A204.1 (cell line): Measurements from ENCODE around the gene ATP11B.

Experiments
- FAIRE-seq: peaks from 2 replicates; lab custom pipeline; 2012; peaks lifted over from hg19 to GRCh38; lab: Jason Lieb, UNC

The ATP11B gene

DNA sequence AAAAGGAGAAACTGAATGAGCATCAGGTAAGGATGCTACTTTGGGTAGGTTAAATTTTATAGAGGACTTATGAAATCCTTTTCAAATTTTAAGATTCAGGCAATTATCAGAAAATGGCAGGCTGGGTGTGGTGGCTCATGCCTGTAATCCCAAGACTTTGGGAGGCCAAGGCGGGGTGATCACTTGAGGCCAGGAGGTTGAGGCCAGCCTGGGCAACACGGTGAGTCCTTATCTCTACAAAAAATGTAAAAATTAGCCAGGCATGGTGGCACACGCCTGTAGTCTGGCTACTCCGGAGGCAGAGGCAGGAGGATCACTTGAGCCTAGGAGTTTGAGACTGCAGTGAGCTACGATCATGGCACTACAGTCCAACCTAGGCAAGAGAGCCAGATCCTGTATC is 163.9 kb downstream of the ATP11B start:
- FAIRE-seq, result no peak

GRCh38 chr3:182957676-182958266 is 164.5 kb downstream of the ATP11B start:
- FAIRE-seq, result no peak

GRCh38 chr3:182959474-182960350 is 166.4 kb downstream of the ATP11B start:
- no peak for FAIRE-seq

DNA sequence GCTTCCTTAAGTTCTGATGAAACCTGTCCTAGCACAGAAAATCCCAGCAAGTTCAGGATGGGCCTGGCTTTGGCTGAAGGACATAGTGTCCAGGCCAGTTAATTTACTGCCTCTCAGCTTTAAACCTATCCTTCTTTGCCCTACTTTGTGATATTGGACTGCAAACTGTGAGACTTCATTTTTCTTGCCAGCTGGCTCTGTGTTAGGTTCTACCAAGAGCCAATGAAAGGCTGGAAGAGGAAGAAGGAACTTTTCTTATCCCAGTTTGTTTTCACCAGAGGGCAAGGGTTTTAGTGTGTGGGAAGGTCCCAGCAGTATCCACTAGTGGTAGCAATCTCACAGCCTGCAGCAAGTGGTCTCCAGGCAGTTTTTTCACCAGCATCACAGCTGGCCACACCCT is 168.9 kb downstream of the ATP11B start:
- no peak for FAIRE-seq

GRCh38 chr3:182964179-182964578 is 170.9 kb downstream of the ATP11B start:
- FAIRE-seq, result no peak

- FAIRE-seq, result no peak
Observed at GRCh38 chr3:182965861-182966366, 172.6 kb downstream of the ATP11B start.

GRCh38 chr3:182967218-182968204 is 174.2 kb downstream of the ATP11B start:
- FAIRE-seq, result no peak

GRCh38 chr3:182969277-182969676 is 176.0 kb downstream of the ATP11B start:
- no peak for FAIRE-seq

GRCh38 chr3:182969853-182970252 is 176.5 kb downstream of the ATP11B start:
- no peak for FAIRE-seq

DNA sequence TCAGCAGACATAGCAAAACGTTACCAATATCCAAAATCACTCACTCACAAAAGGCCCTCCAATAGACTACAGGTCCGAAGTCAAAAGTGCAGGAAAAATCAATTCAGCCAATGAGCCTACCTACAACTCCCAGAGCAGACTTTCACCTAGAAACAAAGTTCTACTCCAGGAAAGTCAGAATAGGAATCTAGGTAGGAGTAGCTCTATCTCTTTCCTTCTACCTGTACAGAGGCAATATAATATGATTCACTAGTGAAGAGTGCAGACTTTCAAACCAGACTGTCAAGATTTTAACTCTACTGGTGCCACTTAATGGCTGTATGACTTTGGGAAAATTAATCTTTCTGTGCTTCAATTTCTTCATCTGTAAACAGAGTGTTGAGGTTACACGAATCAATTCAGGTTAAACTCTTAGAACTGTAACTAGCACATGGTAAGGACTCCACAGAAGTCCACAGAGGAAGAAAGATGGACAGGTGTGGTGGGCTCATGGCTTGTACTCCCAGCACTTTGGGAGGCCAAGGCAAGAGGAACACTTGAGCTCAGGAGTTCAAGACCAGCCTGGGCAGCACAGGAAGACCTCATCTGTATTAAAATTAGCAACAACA is 177.6 kb downstream of the ATP11B start:
- FAIRE-seq, result no peak
